ENCODE data around the gene SH3RF3.
A peak's percentile ranks its signal among the peaks of the same experiment; 100 is the strongest.

Gene SH3RF3

GRCh38 chr2:109345091-109345490 lies 216.1 kb downstream of the SH3RF3 start:
- in situ Hi-C loops (cut with HindIII; ENCODE audit: low pct_unique_long_range_greater_than_20kb, low sequenced_read_pairs): no loop called here
- TF ChIP-seq JUND (IDR thresholded peaks at IDR 0.05; ENCODE audit: low read depth): no peak
- no peak for DNase-seq (ENCODE audit: low read depth in 1 of 2, low spot score in 1 of 2)

GRCh38 chr2:109345653-109346480 lies 216.9 kb downstream of the SH3RF3 start:
- peak in 1 of 2 experiments; percentile 25 for DNase-seq (ENCODE audit: low read depth in 1 of 2, low spot score in 1 of 2)
- TF ChIP-seq JUND (IDR thresholded peaks at IDR 0.05; ENCODE audit: low read depth): no peak
- in situ Hi-C loops (cut with HindIII; ENCODE audit: low pct_unique_long_range_greater_than_20kb, low sequenced_read_pairs): no loop called here

- no peak for DNase-seq (ENCODE audit: low read depth in 1 of 2, low spot score in 1 of 2)
- no peak for TF ChIP-seq JUND (IDR thresholded peaks at IDR 0.05; ENCODE audit: low read depth)
- in situ Hi-C loops (cut with HindIII; ENCODE audit: low pct_unique_long_range_greater_than_20kb, low sequenced_read_pairs): no loop called here
Observed at GRCh38 chr2:109346601-109347228, 217.7 kb downstream of the SH3RF3 start.

- in situ Hi-C loops (cut with HindIII; ENCODE audit: low pct_unique_long_range_greater_than_20kb, low sequenced_read_pairs): no loop called here
- no peak for DNase-seq (ENCODE audit: low read depth in 1 of 2, low spot score in 1 of 2)
- no peak for TF ChIP-seq JUND (IDR thresholded peaks at IDR 0.05; ENCODE audit: low read depth)
Observed at GRCh38 chr2:109347626-109348025, 218.6 kb downstream of the SH3RF3 start.

GRCh38 chr2:109348190-109348589 lies 219.2 kb downstream of the SH3RF3 start:
- in situ Hi-C loops (cut with HindIII; ENCODE audit: low pct_unique_long_range_greater_than_20kb, low sequenced_read_pairs): no loop called here
- TF ChIP-seq JUND (IDR thresholded peaks at IDR 0.05; ENCODE audit: low read depth): no peak
- no peak for DNase-seq (ENCODE audit: low read depth in 1 of 2, low spot score in 1 of 2)

- no peak for DNase-seq (ENCODE audit: low read depth in 1 of 2, low spot score in 1 of 2)
- in situ Hi-C loops (cut with HindIII; ENCODE audit: low pct_unique_long_range_greater_than_20kb, low sequenced_read_pairs): no loop called here
Observed at GRCh38 chr2:109348671-109349502, 219.9 kb downstream of the SH3RF3 start.

GRCh38 chr2:109349503-109350465 lies 220.8 kb downstream of the SH3RF3 start:
- no peak for DNase-seq (ENCODE audit: low read depth in 1 of 2, low spot score in 1 of 2)
- in situ Hi-C loops (cut with HindIII; ENCODE audit: low pct_unique_long_range_greater_than_20kb, low sequenced_read_pairs): no loop called here
- no peak for TF ChIP-seq JUND (IDR thresholded peaks at IDR 0.05; ENCODE audit: low read depth)

More at GRCh38 chr2:109348671-109349502, 219.9 kb downstream of the SH3RF3 start:
- no peak for TF ChIP-seq JUND (IDR thresholded peaks at IDR 0.05; ENCODE audit: low read depth)

GRCh38 chr2:109350526-109350925 lies 221.5 kb downstream of the SH3RF3 start:
- no peak for TF ChIP-seq JUND (IDR thresholded peaks at IDR 0.05; ENCODE audit: low read depth)
- in situ Hi-C loops (cut with HindIII; ENCODE audit: low pct_unique_long_range_greater_than_20kb, low sequenced_read_pairs): no loop called here
- DNase-seq (ENCODE audit: low read depth in 1 of 2, low spot score in 1 of 2): no peak

GRCh38 chr2:109351164-109351756 lies 222.3 kb downstream of the SH3RF3 start:
- peak in 1 of 2 experiments; percentile 51 for DNase-seq (ENCODE audit: low read depth in 1 of 2, low spot score in 1 of 2)
- in situ Hi-C loops (cut with HindIII; ENCODE audit: low pct_unique_long_range_greater_than_20kb, low sequenced_read_pairs): no loop called here
- TF ChIP-seq JUND (IDR thresholded peaks at IDR 0.05; ENCODE audit: low read depth): no peak

GRCh38 chr2:109352056-109352897 lies 223.3 kb downstream of the SH3RF3 start:
- no peak for DNase-seq (ENCODE audit: low read depth in 1 of 2, low spot score in 1 of 2)
- no peak for TF ChIP-seq JUND (IDR thresholded peaks at IDR 0.05; ENCODE audit: low read depth)
- in situ Hi-C loops (cut with HindIII; ENCODE audit: low pct_unique_long_range_greater_than_20kb, low sequenced_read_pairs): no loop called here
